ENCODE data around the gene CLIC1.
A peak's percentile ranks its signal among the peaks of the same experiment; 100 is the strongest.
"Not testable (repeated sequence)": the region's sequence is repeated elsewhere in the genome, so short reads cannot be mapped to it uniquely, and the experiment has no call there.

CLIC1 gene

DNA sequence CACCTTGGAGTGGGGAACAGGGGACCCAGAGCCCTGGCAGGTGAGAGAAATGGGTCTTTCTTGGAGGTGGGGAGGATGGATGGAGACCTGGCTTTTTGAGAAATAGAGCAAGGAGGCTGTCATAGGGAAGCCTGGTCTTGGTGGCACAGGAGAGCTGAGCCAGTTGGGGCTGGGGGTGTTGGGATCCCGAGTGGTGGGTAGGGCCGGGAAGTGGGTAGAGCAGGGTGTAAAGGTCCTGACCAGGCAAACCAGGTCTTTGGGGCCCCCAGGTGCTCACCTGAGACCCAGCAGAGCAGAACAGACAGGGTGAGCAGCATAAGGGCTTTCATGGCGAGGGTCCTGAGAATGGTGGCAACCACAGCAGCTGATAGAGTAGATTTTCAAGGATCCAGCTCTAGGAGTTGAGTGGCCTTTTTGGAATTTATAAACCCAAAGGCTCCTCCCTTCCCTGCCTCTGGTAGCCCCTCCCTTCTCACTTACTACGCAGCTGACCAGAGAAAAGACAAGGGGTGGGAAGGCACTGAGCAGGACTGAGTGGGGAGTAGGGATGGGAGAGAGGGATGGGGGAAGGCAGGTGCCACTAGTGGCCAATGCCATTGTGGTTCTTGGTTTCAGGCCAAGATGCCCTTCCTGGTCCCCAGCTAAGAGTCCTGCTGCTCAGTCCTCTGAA is 14.8 kb downstream of the CLIC1 start, which contains the start of gene LY6G6C:
LY6G6C (minus strand) TSS at position 396 of the 670 bp plus-strand sequence; CDS start at position 329, 67 bp downstream.
- DNase-seq, result no peak

DNA sequence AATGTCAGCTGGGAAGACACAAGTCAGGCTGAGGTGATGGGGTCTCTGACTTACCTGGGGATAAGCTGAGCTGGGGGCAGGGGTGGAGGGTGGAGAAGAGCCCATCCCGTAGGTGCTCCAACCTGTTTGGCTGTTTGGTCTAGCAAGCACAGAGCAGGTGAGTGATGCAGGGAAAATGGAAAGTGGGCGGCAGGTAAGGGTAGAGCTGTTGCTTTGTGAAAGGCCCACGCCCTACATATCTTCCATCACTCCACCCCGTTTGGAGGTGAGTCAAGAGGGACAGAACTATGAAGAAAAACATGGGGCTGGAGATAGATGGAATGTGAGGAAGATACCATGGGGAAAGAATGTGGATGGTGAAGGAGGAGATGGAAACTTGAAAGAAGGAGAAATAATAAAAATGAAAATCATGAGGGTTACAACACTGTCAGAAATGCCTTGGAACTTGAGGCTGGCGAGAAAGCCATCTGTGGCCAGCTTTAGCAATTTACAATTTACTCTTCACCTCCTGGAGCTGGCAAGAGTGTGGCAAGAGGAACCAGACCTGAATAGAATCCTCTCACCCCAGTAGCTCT is 16.0 kb downstream of the CLIC1 start:
- DNase-seq, result no peak

DNA sequence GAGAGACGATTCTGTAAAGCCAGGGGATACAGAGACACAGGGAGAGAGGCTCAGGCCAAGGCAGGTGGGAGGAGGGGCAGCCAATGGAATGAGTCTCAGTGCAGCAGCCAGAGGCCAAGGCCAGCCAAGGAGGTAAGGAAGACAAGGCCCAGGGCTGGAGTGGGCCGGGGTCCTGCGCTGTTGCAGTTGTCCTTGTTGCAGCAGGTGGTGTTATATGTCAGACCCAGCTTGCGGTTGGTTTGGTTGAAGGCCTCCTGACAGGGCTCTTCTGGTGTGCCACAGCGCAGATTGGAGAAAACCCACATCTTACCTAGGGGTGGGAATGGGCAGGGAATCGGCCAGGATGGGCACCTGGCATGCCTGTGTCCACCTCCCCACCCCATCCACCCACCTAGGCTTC is 17.3 kb downstream of the CLIC1 start:
- DNase-seq, result no peak

DNA sequence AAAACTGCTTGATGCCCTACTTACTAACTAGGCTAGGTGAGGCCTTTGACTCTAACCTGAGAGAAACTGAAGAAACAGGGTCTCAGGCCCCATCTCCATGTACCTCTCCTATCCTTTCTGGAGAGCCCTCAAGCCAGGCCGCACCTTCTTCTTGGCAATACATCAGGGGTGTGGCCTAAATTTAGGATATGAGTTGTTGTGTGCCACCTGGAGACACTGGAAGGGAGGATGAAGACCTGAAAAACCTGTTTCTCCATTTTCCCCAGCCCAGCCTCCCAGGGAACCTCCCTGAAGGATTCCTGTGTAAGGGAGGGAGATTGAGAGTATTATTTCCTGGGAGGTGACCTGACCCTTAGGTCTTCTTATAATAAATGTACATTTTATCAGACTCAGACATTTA is 18.1 kb downstream of the CLIC1 start:
- DNase-seq, result no peak

DNA sequence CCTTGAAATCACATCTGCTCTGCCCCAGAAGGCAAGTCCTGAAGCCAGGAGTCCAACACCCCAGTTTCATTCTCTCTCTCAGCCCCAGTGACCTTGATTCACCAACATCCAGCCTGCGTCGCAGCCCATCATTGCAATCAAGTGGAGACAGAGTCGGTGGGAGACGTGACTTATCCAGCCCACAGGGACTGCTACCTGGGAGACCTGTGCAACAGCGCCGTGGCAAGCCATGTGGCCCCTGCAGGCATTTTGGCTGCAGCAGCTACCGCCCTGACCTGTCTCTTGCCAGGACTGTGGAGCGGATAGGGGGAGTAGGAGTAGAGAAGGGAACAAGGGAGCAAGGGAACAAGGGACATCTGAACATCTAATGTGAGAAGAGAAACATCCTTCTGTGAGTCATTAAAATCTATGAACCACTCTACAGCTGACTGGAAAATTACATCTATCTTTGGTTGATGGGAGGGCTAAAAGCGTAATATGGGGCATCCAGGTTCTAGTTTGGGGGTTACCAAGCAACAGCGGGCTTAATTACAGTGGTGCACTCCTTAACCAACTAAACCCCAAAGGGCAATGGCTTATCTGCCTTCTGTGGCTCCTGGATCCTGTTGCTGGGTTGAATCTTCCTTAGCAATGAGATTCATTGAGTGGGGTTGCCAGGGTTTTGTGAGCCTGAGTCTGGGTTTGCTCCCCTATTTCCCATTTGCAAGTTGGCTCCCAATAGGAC is 18.7 kb downstream of the CLIC1 start:
- DNase-seq, result no peak

DNA sequence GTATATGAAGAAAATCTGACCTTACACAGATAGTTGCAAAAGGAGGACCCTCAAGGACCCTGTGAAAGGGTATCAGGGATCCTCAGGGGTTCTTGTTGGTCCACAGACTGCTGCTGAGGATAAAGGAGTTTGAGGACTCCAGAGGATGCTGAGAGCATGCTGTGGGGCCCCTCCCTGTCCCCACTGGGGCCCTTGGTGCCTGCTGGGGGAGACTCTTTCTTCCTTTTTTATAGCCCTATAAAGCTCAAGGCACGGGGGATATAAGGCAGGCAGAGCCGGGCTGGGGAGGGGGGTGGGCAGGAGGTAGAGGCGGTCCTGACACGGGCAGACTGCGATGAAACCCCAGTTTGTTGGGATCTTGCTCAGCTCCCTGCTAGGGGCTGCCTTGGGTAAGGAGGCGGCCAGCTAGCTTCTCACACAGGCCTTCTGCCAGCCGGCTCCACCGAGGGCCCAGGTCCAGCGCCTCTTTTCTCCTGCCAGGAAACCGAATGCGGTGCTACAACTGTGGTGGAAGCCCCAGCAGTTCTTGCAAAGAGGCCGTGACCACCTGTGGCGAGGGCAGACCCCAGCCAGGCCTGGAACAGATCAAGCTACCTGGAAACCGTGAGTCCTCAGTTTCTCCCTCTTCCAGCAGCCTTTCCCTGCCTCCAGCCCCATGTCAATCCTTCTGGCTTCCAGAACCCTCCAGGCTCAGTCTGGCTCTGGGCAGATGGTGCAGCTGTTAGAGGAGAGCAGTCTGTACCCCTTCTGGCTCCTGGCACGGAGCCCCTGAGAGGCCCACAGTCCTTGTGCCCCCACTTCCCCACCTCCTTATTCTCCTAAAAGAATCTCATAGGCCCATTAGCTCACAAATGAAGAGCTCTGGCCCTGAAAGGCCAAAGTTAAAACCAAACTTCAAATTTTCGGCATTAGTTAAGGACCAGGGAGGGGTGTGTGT is 21.0 kb downstream of the CLIC1 start, which contains the start of gene LY6G6D:
LY6G6D (plus strand) TSS at position 327 of the 937 bp plus-strand sequence; CDS start at position 335, 8 bp downstream.
- no peak for DNase-seq

DNA sequence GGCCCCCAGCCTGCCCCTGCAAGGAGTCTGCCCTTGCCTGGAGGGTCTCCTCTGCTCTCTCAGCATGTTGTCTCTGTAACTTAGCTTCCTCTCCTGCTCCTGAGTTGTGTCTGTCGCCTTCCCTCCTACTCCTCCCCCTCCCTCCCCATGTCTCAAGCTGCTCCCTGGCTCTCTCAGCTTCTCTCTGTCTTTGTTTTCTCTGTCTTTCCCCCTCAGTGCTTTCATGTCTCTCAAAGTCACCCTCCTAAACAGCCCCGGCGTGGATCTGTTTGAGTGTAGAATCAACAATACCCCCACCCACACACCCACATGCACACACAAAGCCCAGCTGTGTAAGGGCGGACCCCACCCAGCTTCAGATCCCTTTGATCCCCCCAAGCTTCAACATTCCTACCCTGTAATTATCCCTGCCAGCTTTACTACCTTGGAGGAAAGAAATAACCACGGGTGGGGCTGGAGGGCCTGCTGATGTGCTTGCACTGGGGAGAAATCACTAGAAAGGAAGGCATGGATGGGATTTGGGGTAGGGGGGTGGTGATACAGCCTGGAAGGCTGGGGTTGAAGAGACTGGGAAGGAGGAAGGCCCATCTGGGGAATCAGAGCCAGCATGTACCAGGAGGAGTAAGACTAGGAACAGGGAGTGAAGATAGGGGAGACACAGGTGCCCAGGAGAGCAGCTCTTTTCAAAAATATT is 22.2 kb downstream of the CLIC1 start:
- DNase-seq, result no peak

DNA sequence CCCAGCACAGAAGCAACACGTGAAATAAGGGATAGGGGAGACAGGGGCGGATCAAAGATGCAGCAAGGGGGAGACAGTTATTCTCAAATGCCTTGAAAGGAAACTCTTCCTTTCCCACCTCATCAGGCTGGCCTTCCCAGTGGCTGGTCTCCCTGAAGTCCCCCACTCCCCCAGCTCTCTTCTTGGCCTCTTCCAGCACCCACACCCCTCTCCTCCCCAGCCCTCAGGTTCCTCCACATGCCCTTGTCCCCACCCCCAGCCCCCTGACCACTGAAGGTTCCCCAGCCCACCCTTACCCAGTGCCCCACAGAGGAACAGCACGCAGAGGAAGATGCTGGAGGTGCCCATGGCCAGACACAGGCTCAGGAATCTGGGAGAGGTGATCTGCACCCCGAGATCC is 22.9 kb downstream of the CLIC1 start:
- no peak for DNase-seq

DNA sequence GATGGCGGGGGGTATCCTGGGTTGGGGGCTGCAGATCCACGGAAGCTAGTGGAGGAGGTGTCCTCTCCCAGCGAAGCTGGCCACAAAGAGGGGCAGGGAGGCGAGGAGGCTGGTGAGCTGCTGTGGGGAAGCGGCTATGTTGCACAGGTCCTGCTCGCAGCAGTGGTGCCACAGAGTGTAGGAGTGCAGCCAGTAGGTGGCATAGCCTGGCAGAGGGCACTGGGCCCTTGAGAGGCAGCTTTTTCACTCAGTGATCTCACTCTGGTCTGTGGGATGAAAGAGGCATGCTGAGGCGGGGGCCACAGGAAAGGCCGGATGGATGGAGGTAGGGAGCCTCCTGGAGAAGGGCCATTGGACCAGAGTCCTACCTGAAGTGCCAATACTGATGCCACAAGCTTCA is 24.0 kb downstream of the CLIC1 start:
- DNase-seq, result no peak

DNA sequence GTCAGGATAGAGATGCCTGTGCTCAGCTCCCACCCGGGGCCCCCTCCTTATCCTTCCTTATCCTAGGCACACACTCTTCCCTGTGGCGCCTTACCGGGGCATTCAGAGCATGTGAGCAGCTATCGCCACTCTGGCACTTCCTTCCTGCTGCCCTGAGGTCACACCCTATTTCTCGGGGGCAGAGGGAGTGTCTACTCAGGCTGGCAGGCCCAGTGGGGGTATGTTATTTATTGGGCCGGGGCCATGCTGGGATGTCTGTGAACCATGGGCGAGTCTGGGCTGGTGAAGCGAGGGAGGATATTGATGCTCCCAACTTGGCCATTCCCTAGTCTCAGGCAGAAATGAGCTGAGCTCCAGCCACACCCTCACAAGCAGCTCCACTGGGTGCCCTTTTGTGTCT is 25.1 kb downstream of the CLIC1 start:
- no peak for DNase-seq

DNA sequence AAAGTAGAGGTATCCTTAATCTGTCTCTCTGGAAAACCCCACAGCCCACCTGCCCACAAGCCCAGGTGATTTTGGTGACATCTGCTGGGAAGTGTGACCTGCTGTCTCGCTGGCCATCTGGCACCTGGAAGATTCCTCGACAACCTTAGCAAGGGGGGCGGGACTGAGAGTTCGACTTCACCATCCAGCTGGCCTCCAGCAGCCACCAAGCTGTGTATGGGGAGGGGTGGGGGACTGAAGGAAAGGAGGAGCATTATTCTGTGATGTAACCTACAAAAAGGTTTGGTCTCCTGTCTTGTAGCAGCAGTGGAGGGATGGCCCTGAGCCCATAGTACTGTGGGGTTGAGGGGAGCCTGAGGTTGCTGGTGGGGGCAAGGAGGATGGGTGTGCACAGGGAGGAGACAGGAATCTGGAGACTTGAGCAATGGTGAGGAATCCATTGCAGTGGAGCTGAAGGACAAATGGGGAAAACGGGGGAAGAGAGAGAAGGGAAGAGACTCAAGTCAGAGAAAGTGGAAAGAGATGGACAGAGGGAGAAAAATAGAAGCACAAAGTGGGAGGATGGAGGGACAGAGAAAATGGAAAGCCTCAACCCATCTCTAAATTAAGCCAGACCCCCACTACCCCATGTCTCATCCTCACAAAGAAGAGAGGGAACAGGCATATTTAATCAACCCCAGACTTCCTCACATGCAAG is 25.7 kb downstream of the CLIC1 start:
- no peak for DNase-seq

DNA sequence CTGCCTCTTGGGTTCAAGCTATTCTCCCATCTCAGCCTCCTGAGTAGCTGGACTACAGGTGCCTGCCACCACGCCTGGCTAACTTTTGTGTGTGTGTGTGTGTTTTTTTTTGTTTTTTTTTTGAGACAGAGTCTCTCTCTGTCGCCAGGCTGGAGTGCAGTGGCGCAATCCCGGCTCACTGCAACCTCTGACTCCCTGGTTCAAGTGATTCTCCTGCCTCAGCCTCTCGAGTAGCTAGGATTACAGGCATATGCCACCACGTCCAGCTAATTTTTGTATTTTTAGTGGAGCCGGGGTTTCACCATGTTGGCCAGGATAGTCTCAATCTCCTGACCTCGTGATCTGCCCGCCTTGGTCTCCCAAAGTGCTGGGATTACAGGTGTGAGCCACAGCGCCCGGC is 27.2 kb downstream of the CLIC1 start:
- not testable (repeated sequence) for DNase-seq

DNA sequence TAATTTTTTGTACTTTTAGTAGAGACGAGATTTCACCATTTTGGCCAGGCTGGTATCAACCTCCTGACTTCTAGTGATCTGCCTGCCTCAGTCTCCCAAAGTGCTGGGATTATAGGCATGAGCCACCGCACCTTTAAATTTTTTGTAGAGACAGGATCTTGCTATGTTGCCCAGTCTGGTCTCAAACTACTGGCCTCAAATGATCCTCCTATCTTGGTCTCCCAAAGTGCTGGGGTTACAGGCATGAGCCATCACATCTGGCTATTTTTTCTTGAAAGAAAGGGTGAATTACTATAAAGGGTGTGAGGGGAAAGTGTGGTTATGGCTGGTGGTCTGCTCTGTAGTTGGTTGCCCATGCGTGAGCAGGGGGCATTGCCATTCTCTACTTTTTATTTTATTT is 28.1 kb downstream of the CLIC1 start:
- no peak for DNase-seq

DNA sequence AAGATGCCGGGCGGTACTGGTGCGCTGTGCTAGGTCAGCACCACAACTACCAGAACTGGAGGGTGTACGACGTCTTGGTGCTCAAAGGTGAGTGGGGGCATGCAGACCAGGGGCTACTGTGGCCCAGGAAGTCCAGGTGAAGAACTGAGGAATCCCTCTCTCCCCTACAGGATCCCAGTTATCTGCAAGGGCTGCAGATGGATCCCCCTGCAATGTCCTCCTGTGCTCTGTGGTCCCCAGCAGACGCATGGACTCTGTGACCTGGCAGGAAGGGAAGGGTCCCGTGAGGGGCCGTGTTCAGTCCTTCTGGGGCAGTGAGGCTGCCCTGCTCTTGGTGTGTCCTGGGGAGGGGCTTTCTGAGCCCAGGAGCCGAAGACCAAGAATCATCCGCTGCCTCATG is 28.6 kb downstream of the CLIC1 start:
- no peak for DNase-seq

DNA sequence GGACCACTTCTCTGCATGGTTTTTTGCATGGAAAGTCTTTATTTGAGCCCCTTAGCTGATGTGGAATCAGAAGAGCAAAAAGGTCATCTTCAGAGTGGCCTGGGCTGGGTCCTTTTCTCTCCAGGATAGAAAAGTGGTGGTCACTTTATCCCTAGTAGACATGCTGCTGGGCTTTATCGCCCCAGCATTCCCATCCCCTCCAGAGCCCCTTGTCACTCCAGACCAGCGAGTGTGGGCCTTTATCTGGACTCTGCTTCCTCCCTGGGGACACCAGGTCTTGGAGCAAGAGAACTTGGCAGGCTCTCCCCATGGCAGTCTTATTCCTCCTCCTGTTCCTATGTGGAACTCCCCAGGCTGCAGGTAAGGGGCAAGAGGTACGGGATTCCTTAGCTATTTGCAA is 29.7 kb downstream of the CLIC1 start, which contains the start of gene LY6G6F:
LY6G6F (plus strand) TSS at position 268 of the 400 bp plus-strand sequence; CDS start at position 309, 41 bp downstream.
- DNase-seq, result no peak

DNA sequence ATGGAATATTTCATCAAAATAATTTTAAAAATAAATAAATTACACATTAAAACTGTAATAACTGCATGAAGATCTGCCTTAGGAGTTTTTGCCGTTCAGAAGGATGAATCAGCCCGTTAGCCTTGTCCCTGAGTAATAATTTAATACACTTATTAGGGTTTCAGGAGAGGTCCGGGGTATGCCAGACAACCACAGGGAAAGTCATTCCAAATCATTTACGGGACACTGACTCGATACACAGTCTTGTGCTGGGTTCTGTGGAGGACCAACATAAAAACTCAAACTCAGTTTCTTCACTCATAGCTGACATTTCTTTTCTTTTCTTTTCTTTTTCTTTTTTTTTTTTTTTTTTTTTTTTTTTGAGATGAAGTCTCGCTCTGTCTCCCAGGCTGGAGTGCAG is 30.4 kb downstream of the CLIC1 start:
- no peak for DNase-seq

DNA sequence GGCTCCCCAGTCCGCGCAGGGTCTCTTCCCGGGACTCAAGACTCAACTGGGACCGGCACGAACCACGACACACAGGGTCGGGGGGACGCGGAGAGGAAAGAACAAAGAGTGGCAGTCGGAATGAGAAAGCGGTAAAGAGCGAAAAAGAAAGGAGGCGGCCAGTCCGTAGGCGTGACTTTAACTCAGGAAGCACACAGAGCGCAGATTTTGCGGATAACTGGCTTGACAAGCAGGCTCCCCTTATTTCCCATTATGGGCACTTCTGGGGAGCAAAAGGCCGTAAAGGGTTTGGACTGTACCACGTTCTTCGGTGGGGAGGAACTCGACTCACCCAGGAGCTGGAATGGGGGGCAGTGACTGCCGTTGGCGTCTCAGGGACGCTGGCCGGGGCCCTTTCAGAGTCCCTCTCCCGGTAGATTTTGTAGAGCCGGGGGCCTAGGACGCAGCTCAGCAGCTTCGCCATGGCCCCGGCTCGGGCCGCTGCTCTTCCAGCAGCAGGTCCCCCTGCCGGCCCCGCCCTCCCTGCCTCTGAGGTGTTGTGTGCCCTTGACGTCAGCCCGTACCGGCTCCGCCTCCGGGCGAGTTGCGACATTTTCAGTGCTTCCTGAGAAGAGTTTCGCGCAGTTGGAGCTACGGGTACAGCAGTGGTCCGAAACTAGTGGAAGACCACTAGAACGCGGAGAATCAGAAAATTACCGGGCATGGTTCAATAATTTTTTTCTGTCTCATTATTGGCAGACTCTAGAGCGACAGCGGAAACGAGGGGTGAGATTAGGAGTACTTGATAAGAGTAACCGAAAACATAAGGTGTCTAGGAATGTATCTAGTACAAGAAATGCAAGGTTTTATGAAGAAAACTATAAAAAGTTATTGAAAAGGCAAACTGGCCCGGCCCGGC is 33.3 kb downstream of the CLIC1 start, which contains the start of gene ABHD16A:
ABHD16A (minus strand) TSS at position 506 of the 898 bp plus-strand sequence; CDS start at position 463, 43 bp downstream.
- DNase-seq, result peak; percentile 86

DNA sequence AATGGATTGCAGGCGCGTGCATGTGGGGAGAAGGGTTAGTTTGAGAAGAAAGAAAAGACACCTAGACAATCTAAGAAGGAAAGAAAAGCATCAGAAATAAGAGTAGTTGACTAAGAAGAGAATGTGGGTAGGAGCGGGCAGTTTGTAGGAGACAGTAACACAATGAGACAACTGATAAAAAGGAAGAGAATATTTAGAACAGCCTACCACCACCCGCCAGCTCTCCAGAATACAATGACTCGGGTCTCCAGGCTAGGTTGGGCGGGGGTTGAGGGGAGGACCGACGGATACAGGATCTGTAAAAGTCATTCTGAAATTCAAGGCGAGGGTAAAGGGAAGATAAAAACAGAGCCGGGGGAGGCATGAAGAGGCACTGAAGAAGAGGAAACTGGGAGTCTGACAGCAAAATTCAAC is 33.9 kb downstream of the CLIC1 start:
- DNase-seq, result no peak

DNA sequence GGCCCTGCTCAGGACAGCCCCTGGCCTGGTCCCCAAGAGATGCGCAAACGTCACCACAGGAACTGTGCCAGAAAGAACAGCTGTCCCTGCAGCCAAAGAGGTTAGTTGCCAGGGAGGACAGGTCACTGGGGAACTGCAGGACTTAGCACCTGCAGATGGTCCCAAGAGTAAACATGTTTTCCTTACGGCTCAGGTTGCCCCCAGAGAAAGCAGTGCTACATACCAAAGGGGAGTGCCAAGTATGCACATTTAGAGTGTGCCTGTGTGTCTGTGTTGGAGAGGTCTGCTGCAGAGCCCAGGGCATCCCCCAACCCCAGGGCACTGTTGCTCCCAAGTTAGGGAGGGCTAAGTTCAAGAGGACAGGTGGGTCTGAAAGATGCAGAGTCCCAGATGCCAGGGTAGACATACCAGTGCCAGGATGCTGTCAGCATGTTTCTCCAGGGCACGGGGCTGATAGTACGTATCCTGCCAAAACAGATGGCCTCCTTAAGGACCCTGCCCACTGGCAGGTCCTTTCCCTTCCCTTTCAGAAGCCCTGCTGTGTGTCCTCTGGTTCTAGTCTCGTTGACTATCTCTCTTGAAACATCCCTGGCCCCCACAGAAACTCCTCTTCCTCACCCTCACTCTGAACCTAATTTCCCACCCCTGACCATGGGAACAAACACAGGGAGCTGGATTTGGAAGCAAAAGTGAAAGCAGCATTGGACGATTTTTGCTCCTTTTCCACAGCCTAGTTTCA is 34.5 kb downstream of the CLIC1 start:
- DNase-seq, result peak; percentile 5

All from NCI-H1694 treated with DMSO at 0.1 percent for 48 hours (cell line).